ENCODE results near the gene ZNRF4.

The ZNRF4 gene

GRCh38 chr19:5503598-5503997 lies 48.4 kb downstream of the ZNRF4 start:
- TF ChIP-seq CTCF (IDR thresholded peaks at IDR 0.05; ENCODE audit: insufficient read depth, low read length, missing control alignments), result no peak
- ChIA-PET POLR2A (no interaction called here), CTCF (no interaction called here)
- no peak for DNase-seq (ENCODE audit: low read depth, low spot score)
- H3K4me3 ChIP-seq (ENCODE audit: low read depth, low read length), result no peak overlapping the region

DNA sequence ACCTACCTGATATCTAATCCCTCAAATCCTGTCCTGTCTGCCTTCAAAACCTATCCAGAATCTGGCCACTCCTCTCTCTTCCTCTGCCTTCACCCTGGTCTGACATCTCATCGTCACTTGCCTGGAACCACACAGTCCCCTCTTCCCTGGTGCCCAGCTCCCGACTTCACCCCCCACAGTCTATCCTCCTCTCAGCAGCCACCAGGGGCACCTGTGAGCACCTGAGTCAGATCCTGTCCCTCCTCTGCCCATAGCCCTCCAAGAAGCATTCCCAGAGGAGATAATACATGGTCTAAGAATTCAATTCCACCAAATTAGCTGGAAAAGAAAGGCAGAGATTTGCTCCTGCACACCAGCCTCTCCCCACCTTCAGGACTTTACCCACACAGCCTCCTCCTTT lies 48.9 kb downstream of the ZNRF4 start:
- H3K4me3 ChIP-seq (ENCODE audit: low read depth, low read length), result no peak overlapping the region
- TF ChIP-seq CTCF (IDR thresholded peaks at IDR 0.05; ENCODE audit: insufficient read depth, low read length, missing control alignments), result no peak
- ChIA-PET POLR2A (no interaction called here), CTCF (no interaction called here)
- no peak for DNase-seq (ENCODE audit: low read depth, low spot score)

Measured in AG04449 (cell line).